Keratinocyte (primary cell): ENCODE measurements around the gene MAP7D3.

ENCODE experiments used
- EZH2 ChIP-seq: IDR thresholded peaks from one replicate; pipeline ENCODE4 v1.6.1; 2012; ENCODE audit warnings: inconsistent platforms, mild to moderate bottlenecking, low read length, moderate library complexity
- TF ChIP-seq, protein P1 (sequence below), 3 experiments: IDR thresholded peaks in 1 of 3; conservative IDR thresholded peaks in 1 of 3; optimal IDR thresholded peaks in 1 of 3; 2 replicates in 2 of 3; 3 replicates in 1 of 3; pipeline versions ENCODE3 to v1.5.1; 2011; ENCODE audit warnings: low read length in 3 of 3, mild to moderate bottlenecking in 3 of 3, moderate library complexity in 2 of 3, control low read depth in 1 of 3, inconsistent platforms in 1 of 3; ENCODE audit not compliant: insufficient read depth in 2 of 3; ENCODE audit errors: extremely low read depth in 1 of 3

DNA sequence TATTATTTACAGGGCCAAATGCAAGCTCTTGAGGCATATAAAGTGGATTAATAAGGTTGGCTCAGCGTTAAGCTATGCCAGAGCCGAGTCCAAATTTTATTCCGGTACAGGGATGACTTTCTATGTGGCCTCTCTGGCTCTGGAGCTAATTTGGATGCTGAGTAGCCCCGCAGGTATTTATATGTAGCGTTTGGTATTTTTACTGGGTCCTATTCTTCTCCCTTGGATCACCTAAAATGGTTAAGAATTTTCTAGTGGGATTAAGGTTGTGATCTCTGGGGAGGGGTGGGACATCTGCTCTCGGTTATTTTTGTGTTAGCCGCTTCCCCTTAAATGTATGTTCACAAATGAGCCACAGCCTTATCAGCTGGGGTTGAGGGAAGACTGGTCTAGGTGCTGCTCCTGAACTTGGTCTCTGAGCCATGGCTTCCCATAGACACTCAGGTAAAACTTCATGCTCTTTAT lies 54.5 kb downstream of the MAP7D3 start:
- TF ChIP-seq, protein P1, sequence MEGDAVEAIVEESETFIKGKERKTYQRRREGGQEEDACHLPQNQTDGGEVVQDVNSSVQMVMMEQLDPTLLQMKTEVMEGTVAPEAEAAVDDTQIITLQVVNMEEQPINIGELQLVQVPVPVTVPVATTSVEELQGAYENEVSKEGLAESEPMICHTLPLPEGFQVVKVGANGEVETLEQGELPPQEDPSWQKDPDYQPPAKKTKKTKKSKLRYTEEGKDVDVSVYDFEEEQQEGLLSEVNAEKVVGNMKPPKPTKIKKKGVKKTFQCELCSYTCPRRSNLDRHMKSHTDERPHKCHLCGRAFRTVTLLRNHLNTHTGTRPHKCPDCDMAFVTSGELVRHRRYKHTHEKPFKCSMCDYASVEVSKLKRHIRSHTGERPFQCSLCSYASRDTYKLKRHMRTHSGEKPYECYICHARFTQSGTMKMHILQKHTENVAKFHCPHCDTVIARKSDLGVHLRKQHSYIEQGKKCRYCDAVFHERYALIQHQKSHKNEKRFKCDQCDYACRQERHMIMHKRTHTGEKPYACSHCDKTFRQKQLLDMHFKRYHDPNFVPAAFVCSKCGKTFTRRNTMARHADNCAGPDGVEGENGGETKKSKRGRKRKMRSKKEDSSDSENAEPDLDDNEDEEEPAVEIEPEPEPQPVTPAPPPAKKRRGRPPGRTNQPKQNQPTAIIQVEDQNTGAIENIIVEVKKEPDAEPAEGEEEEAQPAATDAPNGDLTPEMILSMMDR (optimal IDR thresholded peaks at IDR 0.05 in 1 of 3, IDR thresholded peaks at IDR 0.05 in 1 of 3, conservative IDR thresholded peaks at IDR 0.05 in 1 of 3; ENCODE audit: extremely low read depth in 1 of 3, insufficient read depth in 2 of 3, low read length in 3 of 3), result no peak
- no peak for TF ChIP-seq EZH2
